ENCODE results near the gene S1PR3. TPM values are rescaled to one million over a fixed set of nuclear protein-coding genes. Genes with fewer than 3 reads are reported as not detected.

S1PR3 gene
- total RNA-seq, 1 experiment from 2014 or later: 8.4 TPM

GRCh38 chr9:88985616-88986015 is 5.7 kb upstream of the S1PR3 start:
- TF ChIP-seq CTCF (conservative IDR thresholded peaks at IDR 0.05; ENCODE audit: low read depth, low read length): no peak
- TF ChIP-seq EZH2phosphoT487 (IDR thresholded peaks at IDR 0.05; ENCODE audit: borderline replicate concordance, low read length): no peak
- no peak for TF ChIP-seq EZH2 (IDR thresholded peaks at IDR 0.05; ENCODE audit: low read length, unreplicated experiment)
- Histone ChIP-seq H3F3A (ENCODE audit: low read length, unreplicated experiment) (no peaks in the 10 kb centered on the region), H3K79me2 (ENCODE audit: low read length) (no peaks in the 10 kb centered on the region), H3K9me3 (ENCODE audit: low read length) (0 out of 2 replicates have a peak, but pooled peaks cover 10% of the 10 kb centered on the region), H3K27ac (ENCODE audit: low read length) (no peak overlapping the region), H3K36me3 (ENCODE audit: low read depth, low read length) (no peaks in the 10 kb centered on the region), H4K20me1 (ENCODE audit: low read length) (no peaks in the 10 kb centered on the region), H3K4me2 (ENCODE audit: low read length) (no peak overlapping the region), H3K9ac (ENCODE audit: low read length) (no peak overlapping the region), H3K9me2 (replicated peaks; ENCODE audit: low read length) (no peaks in the 10 kb centered on the region), H3K4me3 (ENCODE audit: low read length) (no peak overlapping the region), H3K4me1 (ENCODE audit: insufficient read depth, low read length) (no peaks in the 10 kb centered on the region), H3K27me3 (ENCODE audit: low read length) (no peaks in the 10 kb centered on the region), H2AFZ (ENCODE audit: low read length) (no peak overlapping the region)
- BruUV-seq (replicated peaks): no TSS peak
- POLR2A ChIA-PET (ENCODE audit: unreplicated experiment): no interaction called here
- intact Hi-C loops (cut with micrococcal nuclease): no loop called here
- no peak for DNase-seq
- ATAC-seq: no peak
- CTCF ChIA-PET: no interaction called here

- DNase-seq (no peak), ATAC-seq (no peak)
- H3K79me2 ChIP-seq (ENCODE audit: low read length): peaks cover under 1% of the 10 kb centered on the region
- H3K27me3 ChIP-seq (ENCODE audit: low read length): no peaks in the 10 kb centered on the region
- H3K27ac ChIP-seq (ENCODE audit: low read length): no peak overlapping the region
- H3F3A ChIP-seq (ENCODE audit: low read length, unreplicated experiment): no peaks in the 10 kb centered on the region
- no peaks in the 10 kb centered on the region for H3K4me1 ChIP-seq (ENCODE audit: insufficient read depth, low read length)
- no peak overlapping the region for H3K4me2 ChIP-seq (ENCODE audit: low read length)
- H3K9me2 ChIP-seq (replicated peaks; ENCODE audit: low read length): no peaks in the 10 kb centered on the region
- TF ChIP-seq EZH2phosphoT487 (IDR thresholded peaks at IDR 0.05; ENCODE audit: borderline replicate concordance, low read length) (no peak), CTCF (conservative IDR thresholded peaks at IDR 0.05; ENCODE audit: low read depth, low read length) (no peak), EZH2 (IDR thresholded peaks at IDR 0.05; ENCODE audit: low read length, unreplicated experiment) (no peak)
- H3K4me3 ChIP-seq (ENCODE audit: low read length): no peak overlapping the region
- H4K20me1 ChIP-seq (ENCODE audit: low read length): no peaks in the 10 kb centered on the region
- ChIA-PET CTCF (no interaction called here), POLR2A (ENCODE audit: unreplicated experiment) (no interaction called here)
- no peaks in the 10 kb centered on the region for H3K36me3 ChIP-seq (ENCODE audit: low read depth, low read length)
- 0 out of 2 replicates have a peak, but pooled peaks cover 7% of the 10 kb centered on the region for H3K9me3 ChIP-seq (ENCODE audit: low read length)
- intact Hi-C loops (cut with micrococcal nuclease): no loop called here
- no TSS peak for BruUV-seq (replicated peaks)
- no peak overlapping the region for H3K9ac ChIP-seq (ENCODE audit: low read length)
- H2AFZ ChIP-seq (ENCODE audit: low read length): no peak overlapping the region
These were observed 4.5 kb upstream of the S1PR3 start for GRCh38 chr9:88986776-88987175.

- no peak for ATAC-seq
- Histone ChIP-seq H3K9me2 (replicated peaks; ENCODE audit: low read length) (no peaks in the 10 kb centered on the region), H3K4me3 (ENCODE audit: low read length) (no peak overlapping the region)
These were observed 3.6 kb upstream of the S1PR3 start for GRCh38 chr9:88987661-88988060.

More at GRCh38 chr9:88987661-88988060, 3.6 kb upstream of the S1PR3 start:
- Histone ChIP-seq H3K79me2 (ENCODE audit: low read length) (peaks cover 9% of the 10 kb centered on the region), H2AFZ (ENCODE audit: low read length) (no peak overlapping the region), H4K20me1 (ENCODE audit: low read length) (no peaks in the 10 kb centered on the region), H3K4me1 (ENCODE audit: insufficient read depth, low read length) (peaks cover 8% of the 10 kb centered on the region; the same call in 1 of the 2 replicates), H3K9me3 (ENCODE audit: low read length) (no peaks in the 10 kb centered on the region), H3K27me3 (ENCODE audit: low read length) (no peaks in the 10 kb centered on the region), H3K36me3 (ENCODE audit: low read depth, low read length) (no peaks in the 10 kb centered on the region), H3K27ac (ENCODE audit: low read length) (no peak overlapping the region), H3K4me2 (ENCODE audit: low read length) (no peak overlapping the region), H3F3A (ENCODE audit: low read length, unreplicated experiment) (no peaks in the 10 kb centered on the region), H3K9ac (ENCODE audit: low read length) (no peak overlapping the region)
- ChIA-PET CTCF (no interaction called here), POLR2A (ENCODE audit: unreplicated experiment) (no interaction called here)
- no peak for DNase-seq
- intact Hi-C loops (cut with micrococcal nuclease): no loop called here
- BruUV-seq (replicated peaks): no TSS peak
- no peak for TF ChIP-seq CTCF (conservative IDR thresholded peaks at IDR 0.05; ENCODE audit: low read depth, low read length)
- TF ChIP-seq EZH2phosphoT487 (IDR thresholded peaks at IDR 0.05; ENCODE audit: borderline replicate concordance, low read length): no peak
- TF ChIP-seq EZH2 (IDR thresholded peaks at IDR 0.05; ENCODE audit: low read length, unreplicated experiment): no peak
